Measurements from ENCODE around the gene NSD2.
"Not testable (repeated sequence)": the region's sequence is repeated elsewhere in the genome, so short reads cannot be mapped to it uniquely, and the experiment has no call there.

The NSD2 gene

GRCh38 chr4:1842993-1843448 is 28.2 kb upstream of the NSD2 start:
- no peaks in the 10 kb centered on the region for H3K27me3 ChIP-seq (ENCODE audit: insufficient read depth, low read length)
- no peaks in the 10 kb centered on the region for H3K9me3 ChIP-seq (ENCODE audit: insufficient read depth, low read depth, low read length)
- WGBS, result 95% methylated on average over 17 of the region's 17 CpGs
- H3K4me3 ChIP-seq (ENCODE audit: low read length), result no peak overlapping the region
- no peak overlapping the region for H3K9ac ChIP-seq (ENCODE audit: low read depth, low read length)
- H3K4me1 ChIP-seq (ENCODE audit: insufficient read depth, low read length), result no peaks in the 10 kb centered on the region
- peaks cover 63% of the 10 kb centered on the region for H3K36me3 ChIP-seq (ENCODE audit: insufficient read depth, low read length)
- no peak overlapping the region for H3K27ac ChIP-seq (ENCODE audit: low read depth, low read length)

- H3K27me3 ChIP-seq (ENCODE audit: insufficient read depth, low read length), result no peaks in the 10 kb centered on the region
- H3K27ac ChIP-seq (ENCODE audit: low read depth, low read length), result no peak overlapping the region
- no peak overlapping the region for H3K4me3 ChIP-seq (ENCODE audit: low read length)
- no peaks in the 10 kb centered on the region for H3K9me3 ChIP-seq (ENCODE audit: insufficient read depth, low read depth, low read length)
- H3K36me3 ChIP-seq (ENCODE audit: insufficient read depth, low read length), result peaks cover 56% of the 10 kb centered on the region
- WGBS, result 95% methylated on average over 10 of the region's 10 CpGs
- H3K9ac ChIP-seq (ENCODE audit: low read depth, low read length), result no peak overlapping the region
- no peaks in the 10 kb centered on the region for H3K4me1 ChIP-seq (ENCODE audit: insufficient read depth, low read length)
Measured at GRCh38 chr4:1843852-1844251, 27.3 kb upstream of the NSD2 start.

GRCh38 chr4:1844618-1845017 is 26.6 kb upstream of the NSD2 start:
- WGBS, result 97% methylated on average over 10 of the region's 10 CpGs
- H3K27me3 ChIP-seq (ENCODE audit: insufficient read depth, low read length); H3K9me3 ChIP-seq (ENCODE audit: insufficient read depth, low read depth, low read length); H3K27ac ChIP-seq (ENCODE audit: low read depth, low read length); H3K4me1 ChIP-seq (ENCODE audit: insufficient read depth, low read length); H3K4me3 ChIP-seq (ENCODE audit: low read length); H3K9ac ChIP-seq (ENCODE audit: low read depth, low read length): not testable (repeated sequence)
- H3K36me3 ChIP-seq (ENCODE audit: insufficient read depth, low read length), result peaks cover 49% of the 10 kb centered on the region

GRCh38 chr4:1846580-1846979 is 24.6 kb upstream of the NSD2 start:
- H3K4me1 ChIP-seq (ENCODE audit: insufficient read depth, low read length), result no peaks in the 10 kb centered on the region
- 100% methylated on average over 1 of the region's 2 CpGs for WGBS
- no peaks in the 10 kb centered on the region for H3K9me3 ChIP-seq (ENCODE audit: insufficient read depth, low read depth, low read length)
- H3K9ac ChIP-seq (ENCODE audit: low read depth, low read length), result no peak overlapping the region
- no peaks in the 10 kb centered on the region for H3K27me3 ChIP-seq (ENCODE audit: insufficient read depth, low read length)
- H3K36me3 ChIP-seq (ENCODE audit: insufficient read depth, low read length), result peaks cover 36% of the 10 kb centered on the region
- no peak overlapping the region for H3K27ac ChIP-seq (ENCODE audit: low read depth, low read length)
- H3K4me3 ChIP-seq (ENCODE audit: low read length), result no peak overlapping the region

GRCh38 chr4:1850276-1850675 is 20.9 kb upstream of the NSD2 start:
- H3K27ac ChIP-seq (ENCODE audit: low read depth, low read length), result no peak overlapping the region
- H3K4me1 ChIP-seq (ENCODE audit: insufficient read depth, low read length), result no peaks in the 10 kb centered on the region
- H3K36me3 ChIP-seq (ENCODE audit: insufficient read depth, low read length), result peaks cover 17% of the 10 kb centered on the region
- H3K27me3 ChIP-seq (ENCODE audit: insufficient read depth, low read length), result peaks cover 5% of the 10 kb centered on the region; the same call in 1 of the 2 replicates
- 93% methylated on average over 10 of the region's 10 CpGs for WGBS
- no peaks in the 10 kb centered on the region for H3K9me3 ChIP-seq (ENCODE audit: insufficient read depth, low read depth, low read length)
- no peak overlapping the region for H3K9ac ChIP-seq (ENCODE audit: low read depth, low read length)
- no peak overlapping the region for H3K4me3 ChIP-seq (ENCODE audit: low read length)

- Histone ChIP-seq H3K9me3 (ENCODE audit: insufficient read depth, low read depth, low read length) (no peaks in the 10 kb centered on the region), H3K9ac (ENCODE audit: low read depth, low read length) (no peak overlapping the region), H3K4me3 (ENCODE audit: low read length) (no peak overlapping the region), H3K27ac (ENCODE audit: low read depth, low read length) (no peak overlapping the region), H3K4me1 (ENCODE audit: insufficient read depth, low read length) (no peaks in the 10 kb centered on the region), H3K36me3 (ENCODE audit: insufficient read depth, low read length) (peaks cover 13% of the 10 kb centered on the region), H3K27me3 (ENCODE audit: insufficient read depth, low read length) (peaks cover 5% of the 10 kb centered on the region)
- 89% methylated on average over 11 of the region's 11 CpGs for WGBS
Measured at GRCh38 chr4:1851160-1851559, 20.0 kb upstream of the NSD2 start.

- H3K4me3 ChIP-seq (ENCODE audit: low read length), result no peak overlapping the region
- peaks cover 11% of the 10 kb centered on the region for H3K27me3 ChIP-seq (ENCODE audit: insufficient read depth, low read length)
- no peaks in the 10 kb centered on the region for H3K4me1 ChIP-seq (ENCODE audit: insufficient read depth, low read length)
- peaks cover 7% of the 10 kb centered on the region for H3K36me3 ChIP-seq (ENCODE audit: insufficient read depth, low read length)
- H3K9me3 ChIP-seq (ENCODE audit: insufficient read depth, low read depth, low read length), result no peaks in the 10 kb centered on the region
- H3K9ac ChIP-seq (ENCODE audit: low read depth, low read length), result no peak overlapping the region
- H3K27ac ChIP-seq (ENCODE audit: low read depth, low read length), result no peak overlapping the region
- 90% methylated on average over 16 of the region's 16 CpGs for WGBS
Measured at GRCh38 chr4:1851575-1852410, 19.4 kb upstream of the NSD2 start.

GRCh38 chr4:1852904-1853623 is 18.1 kb upstream of the NSD2 start:
- Histone ChIP-seq H3K9me3 (ENCODE audit: insufficient read depth, low read depth, low read length) (no peaks in the 10 kb centered on the region), H3K27me3 (ENCODE audit: insufficient read depth, low read length) (peaks cover 24% of the 10 kb centered on the region), H3K9ac (ENCODE audit: low read depth, low read length) (no peak overlapping the region), H3K4me1 (ENCODE audit: insufficient read depth, low read length) (peaks cover 4% of the 10 kb centered on the region; the same call in 1 of the 2 replicates), H3K4me3 (ENCODE audit: low read length) (no peak overlapping the region), H3K27ac (ENCODE audit: low read depth, low read length) (no peak overlapping the region), H3K36me3 (ENCODE audit: insufficient read depth, low read length) (no peaks in the 10 kb centered on the region; the same call in 1 of the 2 replicates)
- WGBS, result 89% methylated on average over 8 of the region's 9 CpGs

GRCh38 chr4:1854752-1855151 is 16.4 kb upstream of the NSD2 start:
- Histone ChIP-seq H3K4me3 (ENCODE audit: low read length) (peak overlapping the region; percentile 86), H3K9ac (ENCODE audit: low read depth, low read length) (no peak overlapping the region), H3K36me3 (ENCODE audit: insufficient read depth, low read length) (no peaks in the 10 kb centered on the region; the same call in 1 of the 2 replicates), H3K27ac (ENCODE audit: low read depth, low read length) (no peak overlapping the region), H3K27me3 (ENCODE audit: insufficient read depth, low read length) (peaks cover 40% of the 10 kb centered on the region), H3K4me1 (ENCODE audit: insufficient read depth, low read length) (peaks cover 4% of the 10 kb centered on the region; the same call in 1 of the 2 replicates), H3K9me3 (ENCODE audit: insufficient read depth, low read depth, low read length) (no peaks in the 10 kb centered on the region)
- WGBS, result no CpG with 5 or more reads among the region's 1 CpG

- Histone ChIP-seq H3K27me3 (ENCODE audit: insufficient read depth, low read length) (peaks cover 47% of the 10 kb centered on the region), H3K9ac (ENCODE audit: low read depth, low read length) (peak overlapping the region; percentile 80), H3K27ac (ENCODE audit: low read depth, low read length) (no peak overlapping the region), H3K4me1 (ENCODE audit: insufficient read depth, low read length) (peaks cover 4% of the 10 kb centered on the region; the same call in 1 of the 2 replicates), H3K36me3 (ENCODE audit: insufficient read depth, low read length) (no peaks in the 10 kb centered on the region; the same call in 1 of the 2 replicates), H3K4me3 (ENCODE audit: low read length) (peak overlapping the region; percentile 86), H3K9me3 (ENCODE audit: insufficient read depth, low read depth, low read length) (no peaks in the 10 kb centered on the region)
- 1% methylated on average over 92 of the region's 92 CpGs for WGBS
Measured at GRCh38 chr4:1855333-1856070, 15.7 kb upstream of the NSD2 start.
